Forelimb muscle (tissue), 1 donor: Measurements from ENCODE around the gene CBLN1. TPM values are rescaled to one million over a fixed set of nuclear protein-coding genes. Genes with fewer than 3 reads are reported as not detected.

Source experiments
- DNase-seq: peaks from one replicate; pipeline ENCODE4 v3.0.0-alpha.2; 2013; ENCODE audit warnings: low read depth
- polyA plus RNA-seq: library from polyadenylated mRNA; unstranded; fragments of 120-200 nt; gene quantifications from one replicate; pipeline ENCODE4 v1.2.1, GENCODE V29; 2013; ENCODE audit not compliant: insufficient read length

CBLN1 gene
- polyA plus RNA-seq, result 1.9 TPM

GRCh38 chr16:49281480-49281842, at the start of gene CBLN1:
CBLN1 (minus strand) TSS chr16:49281838; CDS start chr16:49281465, 373 bp downstream.
- no peak for DNase-seq

- no peak for DNase-seq
Measured at GRCh38 chr16:49330562-49331201, 49.0 kb upstream of the CBLN1 start.

GRCh38 chr16:49328325-49328724, 46.7 kb upstream of the CBLN1 start:
- DNase-seq, result no peak

GRCh38 chr16:49327466-49327865, 45.8 kb upstream of the CBLN1 start:
- no peak for DNase-seq

GRCh38 chr16:49324703-49325102, 43.1 kb upstream of the CBLN1 start:
- no peak for DNase-seq

GRCh38 chr16:49315602-49316001, 34.0 kb upstream of the CBLN1 start:
- DNase-seq, result no peak

- no peak for DNase-seq
Measured at GRCh38 chr16:49312389-49312985, 30.8 kb upstream of the CBLN1 start.

- no peak for DNase-seq
Measured at GRCh38 chr16:49311823-49312222, 30.2 kb upstream of the CBLN1 start.

- DNase-seq, result no peak
Measured at GRCh38 chr16:49307176-49307575, 25.5 kb upstream of the CBLN1 start.

GRCh38 chr16:49305406-49305805, 23.8 kb upstream of the CBLN1 start:
- DNase-seq, result no peak

- no peak for DNase-seq
Measured at GRCh38 chr16:49292413-49292812, 10.8 kb upstream of the CBLN1 start.

GRCh38 chr16:49287572-49287971, 5.9 kb upstream of the CBLN1 start:
- no peak for DNase-seq

GRCh38 chr16:49284962-49285361, 3.3 kb upstream of the CBLN1 start:
- no peak for DNase-seq

GRCh38 chr16:49283376-49284049, 1.9 kb upstream of the CBLN1 start:
- DNase-seq, result no peak

GRCh38 chr16:49282690-49283375, 1.2 kb upstream of the CBLN1 start:
- DNase-seq, result no peak

GRCh38 chr16:49281843-49282642, 405 bp upstream of the CBLN1 start:
- peak; percentile 22 for DNase-seq

- no peak for DNase-seq
Measured at GRCh38 chr16:49280841-49281371, 732 bp downstream of the CBLN1 start.

GRCh38 chr16:49280105-49280741, 1.4 kb downstream of the CBLN1 start:
- DNase-seq, result no peak

- no peak for DNase-seq
Measured at GRCh38 chr16:49278944-49279725, 2.5 kb downstream of the CBLN1 start.

GRCh38 chr16:49278567-49278827, 3.1 kb downstream of the CBLN1 start:
- DNase-seq, result no peak
